HCT116 (cell line): ENCODE data around the gene CARMIL1.

Source experiments
- ELF1 ChIP-seq: IDR thresholded peaks from 2 replicates; pipeline ENCODE4 v1.6.1; 2012; ENCODE audit warnings: low read depth, borderline replicate concordance
- EZH2phosphoT487 ChIP-seq: fragments of 200-600 bp; IDR thresholded peaks from 2 replicates; pipeline ENCODE4 v1.6.1; 2018; ENCODE audit warnings: antibody characterized with exemption, borderline replicate concordance
- POLR2AphosphoS5 ChIP-seq: IDR thresholded peaks from 2 replicates; pipeline ENCODE4 v1.6.1; 2011; ENCODE audit warnings: mild to moderate bottlenecking, low read depth, low read length, moderate library complexity
- ZNF274 ChIP-seq: fragments of 200-500 bp; sonication (Bioruptor generic); IDR thresholded peaks from 2 replicates; pipeline ENCODE4 v1.6.1; 2014; ENCODE audit warnings: mild to moderate bottlenecking, low read depth, low read length, inconsistent platforms
- TF ChIP-seq, protein P1 (sequence below), 3 experiments: fragments of 200-600 bp in 1 of 3; sonication (generic) in 1 of 3; IDR thresholded peaks in 2 of 3; conservative IDR thresholded peaks in 1 of 3; 2 replicates each; pipeline ENCODE4 v1.5.1; 2012 to 2017; ENCODE audit warnings: low read depth in 2 of 3, low read length in 2 of 3, antibody characterized with exemption in 1 of 3, borderline replicate concordance in 1 of 3, control low read depth in 1 of 3, mild to moderate bottlenecking in 1 of 3, mixed read lengths in 1 of 3, mixed run types in 1 of 3, moderate library complexity in 1 of 3; ENCODE audit not compliant: insufficient read depth in 1 of 3
- TF ChIP-seq, protein P2 (sequence below): IDR thresholded peaks from 2 replicates; pipeline ENCODE4 v1.6.1; 2012
- TF ChIP-seq, protein P3 (sequence below): IDR thresholded peaks from 2 replicates; pipeline ENCODE4 v1.6.1; 2011; ENCODE audit warnings: mild to moderate bottlenecking, low read length, moderate library complexity; ENCODE audit not compliant: insufficient replicate concordance; ENCODE audit errors: extremely low read depth

DNA sequence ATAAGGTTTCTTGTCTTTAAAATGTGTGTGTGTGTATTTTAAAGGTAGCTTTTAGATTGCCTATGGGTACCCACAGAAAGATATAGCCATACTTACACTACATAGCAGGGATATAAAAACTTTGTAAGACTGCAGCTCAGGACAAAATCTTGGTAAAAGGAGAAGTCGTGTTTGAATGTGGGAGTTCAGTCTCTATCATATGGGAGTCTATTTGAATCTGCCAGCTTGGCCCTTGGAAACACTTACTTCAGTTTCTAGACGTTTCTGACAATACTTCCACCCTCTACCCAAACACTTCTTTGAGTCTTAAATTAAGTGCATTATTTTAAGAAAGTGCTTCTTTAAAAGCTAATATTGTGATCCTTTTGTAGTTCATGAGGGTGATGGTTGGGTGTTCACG, 155.7 kb downstream of the CARMIL1 start:
- TF ChIP-seq ZNF274 (no peak), ELF1 (no peak), EZH2phosphoT487 (no peak), POLR2AphosphoS5 (no peak)
- TF ChIP-seq, protein P1, sequence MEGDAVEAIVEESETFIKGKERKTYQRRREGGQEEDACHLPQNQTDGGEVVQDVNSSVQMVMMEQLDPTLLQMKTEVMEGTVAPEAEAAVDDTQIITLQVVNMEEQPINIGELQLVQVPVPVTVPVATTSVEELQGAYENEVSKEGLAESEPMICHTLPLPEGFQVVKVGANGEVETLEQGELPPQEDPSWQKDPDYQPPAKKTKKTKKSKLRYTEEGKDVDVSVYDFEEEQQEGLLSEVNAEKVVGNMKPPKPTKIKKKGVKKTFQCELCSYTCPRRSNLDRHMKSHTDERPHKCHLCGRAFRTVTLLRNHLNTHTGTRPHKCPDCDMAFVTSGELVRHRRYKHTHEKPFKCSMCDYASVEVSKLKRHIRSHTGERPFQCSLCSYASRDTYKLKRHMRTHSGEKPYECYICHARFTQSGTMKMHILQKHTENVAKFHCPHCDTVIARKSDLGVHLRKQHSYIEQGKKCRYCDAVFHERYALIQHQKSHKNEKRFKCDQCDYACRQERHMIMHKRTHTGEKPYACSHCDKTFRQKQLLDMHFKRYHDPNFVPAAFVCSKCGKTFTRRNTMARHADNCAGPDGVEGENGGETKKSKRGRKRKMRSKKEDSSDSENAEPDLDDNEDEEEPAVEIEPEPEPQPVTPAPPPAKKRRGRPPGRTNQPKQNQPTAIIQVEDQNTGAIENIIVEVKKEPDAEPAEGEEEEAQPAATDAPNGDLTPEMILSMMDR (IDR thresholded peaks at IDR 0.05 in 2 of 3, conservative IDR thresholded peaks at IDR 0.05 in 1 of 3; ENCODE audit: borderline replicate concordance in 1 of 3, insufficient read depth in 1 of 3, low read depth in 2 of 3, low read length in 2 of 3): no peak
- TF ChIP-seq, protein P2, sequence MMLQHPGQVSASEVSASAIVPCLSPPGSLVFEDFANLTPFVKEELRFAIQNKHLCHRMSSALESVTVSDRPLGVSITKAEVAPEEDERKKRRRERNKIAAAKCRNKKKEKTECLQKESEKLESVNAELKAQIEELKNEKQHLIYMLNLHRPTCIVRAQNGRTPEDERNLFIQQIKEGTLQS: no peak
- TF ChIP-seq, protein P3, sequence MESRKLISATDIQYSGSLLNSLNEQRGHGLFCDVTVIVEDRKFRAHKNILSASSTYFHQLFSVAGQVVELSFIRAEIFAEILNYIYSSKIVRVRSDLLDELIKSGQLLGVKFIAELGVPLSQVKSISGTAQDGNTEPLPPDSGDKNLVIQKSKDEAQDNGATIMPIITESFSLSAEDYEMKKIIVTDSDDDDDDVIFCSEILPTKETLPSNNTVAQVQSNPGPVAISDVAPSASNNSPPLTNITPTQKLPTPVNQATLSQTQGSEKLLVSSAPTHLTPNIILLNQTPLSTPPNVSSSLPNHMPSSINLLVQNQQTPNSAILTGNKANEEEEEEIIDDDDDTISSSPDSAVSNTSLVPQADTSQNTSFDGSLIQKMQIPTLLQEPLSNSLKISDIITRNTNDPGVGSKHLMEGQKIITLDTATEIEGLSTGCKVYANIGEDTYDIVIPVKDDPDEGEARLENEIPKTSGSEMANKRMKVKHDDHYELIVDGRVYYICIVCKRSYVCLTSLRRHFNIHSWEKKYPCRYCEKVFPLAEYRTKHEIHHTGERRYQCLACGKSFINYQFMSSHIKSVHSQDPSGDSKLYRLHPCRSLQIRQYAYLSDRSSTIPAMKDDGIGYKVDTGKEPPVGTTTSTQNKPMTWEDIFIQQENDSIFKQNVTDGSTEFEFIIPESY: no peak
